Fibroblast of skin of right quadriceps (primary cell): ENCODE data around the gene VWCE.
"Not testable (repeated sequence)": the region's sequence is repeated elsewhere in the genome, so short reads cannot be mapped to it uniquely, and the experiment has no call there.

Experiments
- DNase-seq: peaks from one replicate; pipeline ENCODE4 v3.0.0-alpha.2; 2013

VWCE gene

DNA sequence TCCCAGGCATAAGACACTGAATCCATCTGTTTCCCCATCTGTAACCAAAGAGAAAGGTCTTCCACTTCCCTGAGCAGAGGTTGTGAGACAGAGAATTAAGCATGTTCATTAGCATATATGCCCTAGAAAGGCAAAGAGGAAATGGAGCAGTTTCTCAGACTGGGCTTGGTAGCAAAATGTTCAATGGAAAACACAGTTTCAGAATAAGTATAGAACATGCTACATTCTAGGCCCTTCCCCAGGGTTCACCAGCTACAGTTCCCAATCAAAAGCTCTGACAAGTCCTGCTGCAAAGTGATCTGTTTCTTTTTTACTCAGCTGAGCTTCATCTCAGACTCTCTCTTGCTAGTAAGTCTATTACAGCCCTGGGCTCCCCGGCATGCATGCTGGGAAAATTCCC, 42.8 kb downstream of the VWCE start:
- not testable (repeated sequence) for DNase-seq

DNA sequence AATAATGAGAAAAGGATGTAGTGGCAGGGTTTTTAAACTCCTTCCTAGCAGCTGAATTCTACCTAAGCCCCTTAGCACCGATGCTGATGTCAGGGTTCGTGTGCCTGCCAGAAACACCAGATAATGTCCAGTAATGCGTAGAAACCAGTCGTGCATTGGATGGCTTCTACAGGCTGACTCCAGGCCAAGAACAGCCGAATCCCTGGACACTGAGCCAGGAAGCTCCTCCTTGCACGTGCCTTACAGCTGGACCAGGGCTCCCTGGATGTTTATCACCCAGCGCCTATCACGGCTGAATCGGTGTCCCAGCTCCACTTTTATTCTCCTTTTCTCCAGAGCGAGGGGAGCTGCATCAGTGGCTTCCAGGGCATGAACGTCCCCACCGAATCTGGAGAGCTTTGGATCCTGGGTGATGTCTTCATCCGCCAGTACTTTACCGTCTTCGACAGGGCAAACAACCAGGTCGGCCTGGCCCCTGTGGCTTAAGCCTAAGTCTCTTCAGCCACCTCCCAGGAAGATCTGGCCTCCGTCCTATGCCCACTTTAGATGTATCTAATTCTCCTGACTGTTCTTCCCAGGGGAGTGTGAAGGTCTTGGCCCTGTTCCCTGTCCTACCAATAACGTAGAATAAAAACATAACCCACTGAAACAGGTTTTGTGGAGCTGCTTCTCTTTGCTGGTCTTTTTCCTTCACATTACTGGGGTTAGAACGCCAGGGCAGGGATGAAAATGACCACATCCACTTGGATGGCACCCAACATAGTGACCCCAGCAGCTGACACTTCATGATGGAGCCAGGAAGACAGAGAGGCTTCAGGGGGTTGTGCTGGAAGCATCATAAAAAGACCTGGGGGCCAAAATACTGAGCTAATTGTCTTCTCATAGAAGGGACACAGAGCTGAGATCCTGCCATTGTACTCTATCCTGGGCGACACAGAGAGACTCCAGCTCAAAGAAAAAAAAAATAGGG, 44.0 kb downstream of the VWCE start:
- DNase-seq, result not testable (repeated sequence)

DNA sequence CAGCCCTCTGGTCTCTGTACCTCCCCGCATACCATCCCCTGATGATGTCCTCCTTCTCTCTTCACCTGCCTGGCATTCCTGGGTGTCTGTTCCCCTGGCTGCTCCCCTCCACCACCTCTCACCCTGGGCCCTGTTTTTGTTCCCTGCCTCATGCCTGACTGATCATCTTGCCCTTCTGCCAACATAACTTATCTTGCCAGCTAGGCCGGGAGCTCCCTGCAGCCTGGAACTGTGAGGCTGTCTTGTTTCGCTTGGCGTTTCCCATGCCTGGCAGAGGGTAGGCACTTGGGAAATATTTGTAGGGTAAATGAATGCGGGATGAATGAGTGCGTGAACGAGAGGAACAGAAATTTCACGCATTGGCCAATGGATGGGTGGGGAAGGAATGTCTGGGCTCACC, 45.9 kb downstream of the VWCE start:
- not testable (repeated sequence) for DNase-seq

DNA sequence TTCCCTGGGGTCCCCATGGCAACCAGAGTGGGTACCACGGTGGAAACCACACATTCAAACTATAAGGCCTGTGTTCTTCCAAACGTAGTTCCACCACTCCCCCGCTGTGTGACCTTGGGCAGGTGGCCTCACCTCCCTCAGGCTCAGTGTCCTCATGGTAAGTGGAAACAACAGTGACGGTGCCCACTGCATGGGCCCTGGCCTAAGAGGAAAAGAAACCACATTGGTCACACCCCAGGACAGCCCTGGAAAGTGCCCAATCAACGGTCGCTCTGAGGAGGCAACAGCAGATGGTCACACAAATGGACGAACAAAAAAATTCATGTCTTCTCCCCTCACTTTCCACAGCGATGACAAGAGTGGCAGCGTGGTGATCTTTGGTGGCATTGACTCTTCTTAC, 47.0 kb downstream of the VWCE start:
- not testable (repeated sequence) for DNase-seq

DNA sequence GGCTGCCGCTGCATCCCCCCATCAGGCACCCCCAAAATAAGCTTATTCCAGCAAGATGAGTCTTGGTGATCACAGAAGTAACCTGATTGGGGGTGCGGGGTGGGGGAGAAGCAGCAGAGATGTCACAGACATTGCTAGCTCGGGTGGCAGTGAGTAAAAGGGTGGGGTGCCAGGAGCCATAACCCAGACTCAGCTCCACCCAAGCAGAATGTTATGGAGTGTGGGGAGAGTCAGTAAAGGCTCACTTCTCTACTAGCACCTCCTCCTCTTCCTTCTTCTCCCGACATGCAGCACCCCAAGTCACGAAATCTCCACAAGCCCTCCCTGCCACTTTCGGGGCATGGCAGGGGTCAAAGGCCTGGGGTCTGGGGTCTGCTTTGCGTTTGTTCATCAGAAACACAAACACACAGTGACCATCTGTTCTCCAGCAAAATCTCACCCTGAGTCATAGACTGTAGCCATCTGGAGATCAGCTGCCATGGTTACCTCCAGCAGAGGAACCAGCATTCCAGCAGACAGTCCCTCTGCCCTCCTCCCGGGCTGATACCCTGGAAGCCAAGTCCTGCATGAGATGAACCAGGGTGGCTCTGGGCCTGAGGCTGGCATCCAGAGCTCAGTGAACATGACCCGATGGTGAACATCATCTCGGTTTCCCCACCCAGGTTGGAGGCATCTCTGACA, 49.7 kb downstream of the VWCE start:
- not testable (repeated sequence) for DNase-seq

DNA sequence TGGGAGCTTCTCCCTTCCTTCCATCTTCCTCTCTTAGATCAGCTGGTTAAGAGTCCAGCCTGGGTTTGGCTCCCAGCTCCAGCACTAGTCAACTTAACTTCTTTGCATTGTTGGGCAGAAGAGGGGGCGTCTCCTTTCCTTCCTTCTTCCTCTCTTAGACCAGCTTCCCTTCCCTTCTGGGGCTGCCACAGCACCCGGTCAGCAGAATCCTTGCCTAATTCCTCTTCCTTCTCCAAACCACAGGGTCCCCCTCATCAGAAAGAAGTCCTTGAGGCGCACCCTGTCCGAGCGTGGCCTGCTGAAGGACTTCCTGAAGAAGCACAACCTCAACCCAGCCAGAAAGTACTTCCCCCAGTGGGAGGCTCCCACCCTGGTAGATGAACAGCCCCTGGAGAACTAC, 53.6 kb downstream of the VWCE start:
- DNase-seq, result not testable (repeated sequence)

DNA sequence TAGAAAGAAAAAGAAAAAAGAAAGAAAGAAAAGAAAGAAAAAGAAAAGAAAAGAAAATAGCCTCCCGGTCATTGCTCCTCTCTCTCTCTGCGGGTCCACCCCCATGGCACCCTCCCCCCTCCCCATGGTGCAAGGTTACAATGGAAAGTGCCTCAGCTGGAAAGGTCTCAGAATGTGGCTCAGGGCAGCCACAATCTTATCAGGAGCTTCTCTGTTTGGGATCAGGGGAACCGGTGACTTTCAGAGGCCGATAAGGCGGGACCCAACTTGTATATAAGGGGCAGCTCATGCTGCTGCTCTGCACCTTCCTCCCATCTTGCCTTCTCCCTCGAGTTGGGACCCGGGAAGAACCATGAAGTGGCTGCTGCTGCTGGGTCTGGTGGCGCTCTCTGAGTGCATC, 54.2 kb downstream of the VWCE start, which contains the start of gene PGA5:
PGA5 (plus strand) TSS at position 301 of the 400 bp plus-strand sequence; CDS start at position 353, 52 bp downstream.
- not testable (repeated sequence) for DNase-seq

DNA sequence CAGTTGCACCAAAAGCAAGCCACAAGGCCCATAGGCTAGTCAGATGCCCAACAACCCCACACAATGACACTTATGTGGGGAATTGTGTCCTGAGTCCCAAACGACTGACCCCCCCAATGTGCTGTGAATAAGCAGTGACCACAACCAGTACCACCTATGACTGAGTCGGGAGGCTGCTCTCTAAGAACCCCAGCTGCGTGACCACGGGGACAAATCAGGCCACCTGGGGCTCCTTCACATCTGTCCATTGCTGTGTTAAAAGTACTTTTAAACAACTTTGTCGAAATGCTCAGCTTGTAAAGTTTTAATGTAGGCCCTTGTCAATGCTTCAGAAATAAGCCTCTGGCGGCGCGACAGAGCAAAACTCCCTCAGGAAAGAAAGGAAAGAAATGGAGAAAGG, 54.8 kb downstream of the VWCE start:
- DNase-seq, result not testable (repeated sequence)

DNA sequence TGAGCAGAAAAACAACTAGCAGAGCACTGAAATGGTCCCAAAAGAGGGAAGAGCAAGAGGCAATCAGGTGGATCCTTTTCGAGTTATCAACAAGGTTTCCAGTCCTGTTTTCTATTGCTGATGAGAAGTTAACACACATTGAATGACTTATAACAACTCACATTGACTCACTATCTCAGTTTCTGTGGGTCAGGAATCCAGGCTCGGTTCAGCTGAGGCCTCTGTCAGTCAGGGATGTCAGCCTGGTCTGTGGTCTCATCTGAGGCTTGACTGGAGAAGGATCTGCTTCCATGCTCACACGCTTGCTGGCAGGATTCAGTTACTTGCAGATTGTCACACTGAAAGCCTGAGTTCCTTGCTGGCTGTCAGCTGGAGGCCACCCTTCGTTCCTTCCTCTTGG, 58.0 kb downstream of the VWCE start:
- DNase-seq, result not testable (repeated sequence)

DNA sequence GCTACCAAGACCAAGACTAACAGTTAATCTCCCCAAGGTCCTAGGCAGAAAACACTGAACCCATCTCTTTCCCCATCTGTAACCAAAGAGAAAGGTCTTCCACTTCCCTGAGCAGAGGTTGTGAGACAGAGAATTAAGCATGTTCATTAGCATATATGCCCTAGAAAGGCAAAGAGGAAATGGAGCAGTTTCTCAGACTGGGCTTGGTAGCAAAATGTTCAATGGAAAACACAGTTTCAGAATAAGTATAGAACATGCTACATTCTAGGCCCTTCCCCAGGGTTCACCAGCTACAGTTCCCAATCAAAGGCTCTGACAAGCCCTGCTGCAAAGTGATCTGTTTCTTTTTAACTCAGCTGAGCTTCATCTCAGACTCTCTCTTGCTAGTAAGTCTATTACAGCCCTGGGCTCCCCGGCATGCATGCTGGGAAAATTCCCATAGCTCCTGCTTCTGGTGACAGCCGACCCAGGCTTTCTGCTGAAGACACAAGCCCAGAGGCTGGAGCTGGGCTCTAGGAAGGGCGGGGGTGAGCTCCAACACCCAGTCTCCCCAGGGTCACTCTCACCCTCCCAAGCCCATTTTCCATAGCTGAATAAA, 62.5 kb downstream of the VWCE start:
- DNase-seq, result not testable (repeated sequence)

DNA sequence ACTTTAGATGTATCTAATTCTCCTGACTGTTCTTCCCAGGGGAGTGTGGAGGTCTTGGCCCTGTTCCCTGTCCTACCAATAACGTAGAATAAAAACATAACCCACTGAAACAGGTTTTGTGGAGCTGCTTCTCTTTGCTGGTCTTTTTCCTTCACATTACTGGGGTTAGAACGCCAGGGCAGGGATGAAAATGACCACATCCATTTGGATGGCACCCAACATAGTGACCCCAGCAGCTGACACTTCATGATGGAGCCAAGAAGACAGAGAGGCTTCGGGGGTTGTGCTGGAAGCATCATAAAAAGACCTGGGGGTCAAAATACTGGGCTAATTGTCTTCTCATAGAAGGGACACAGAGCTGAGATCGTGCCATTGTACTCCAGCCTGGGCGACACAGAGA, 63.5 kb downstream of the VWCE start:
- DNase-seq, result not testable (repeated sequence)

DNA sequence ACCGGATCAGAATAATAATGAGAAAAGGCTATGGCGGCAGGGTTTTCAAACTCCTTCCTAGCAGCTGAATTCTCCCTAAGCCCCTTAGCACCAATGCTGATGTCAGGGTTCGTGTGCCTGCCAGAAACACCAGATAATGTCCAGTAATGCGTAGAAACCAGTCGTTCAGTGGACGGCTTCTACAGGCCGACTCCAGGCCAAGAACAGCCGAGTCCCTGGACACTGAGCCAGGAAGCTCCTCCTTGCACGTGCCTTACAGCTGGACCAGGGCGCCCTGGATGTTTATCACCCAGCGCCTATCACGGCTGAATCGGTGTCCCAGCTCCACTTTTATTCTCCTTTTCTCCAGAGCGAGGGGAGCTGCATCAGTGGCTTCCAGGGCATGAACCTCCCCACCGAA, 64.1 kb downstream of the VWCE start:
- DNase-seq, result not testable (repeated sequence)

DNA sequence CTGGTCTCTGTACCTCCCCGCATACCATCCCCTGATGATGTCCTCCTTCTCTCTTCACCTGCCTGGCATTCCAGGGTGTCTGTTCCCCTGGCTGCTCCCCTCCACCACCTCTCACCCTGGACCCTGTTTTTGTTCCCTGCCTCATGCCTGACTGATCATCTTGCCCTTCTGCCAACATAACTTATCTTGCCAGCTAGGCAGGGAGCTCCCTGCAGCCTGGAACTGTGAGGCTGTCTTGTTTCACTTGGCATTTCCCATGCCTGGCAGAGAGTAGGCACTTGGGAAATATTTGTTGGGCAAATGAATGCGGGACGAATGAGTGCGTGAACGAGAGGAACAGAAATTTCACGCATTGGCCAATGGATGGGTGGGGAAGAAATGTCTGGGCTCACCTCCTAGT, 65.7 kb downstream of the VWCE start:
- DNase-seq, result not testable (repeated sequence)

DNA sequence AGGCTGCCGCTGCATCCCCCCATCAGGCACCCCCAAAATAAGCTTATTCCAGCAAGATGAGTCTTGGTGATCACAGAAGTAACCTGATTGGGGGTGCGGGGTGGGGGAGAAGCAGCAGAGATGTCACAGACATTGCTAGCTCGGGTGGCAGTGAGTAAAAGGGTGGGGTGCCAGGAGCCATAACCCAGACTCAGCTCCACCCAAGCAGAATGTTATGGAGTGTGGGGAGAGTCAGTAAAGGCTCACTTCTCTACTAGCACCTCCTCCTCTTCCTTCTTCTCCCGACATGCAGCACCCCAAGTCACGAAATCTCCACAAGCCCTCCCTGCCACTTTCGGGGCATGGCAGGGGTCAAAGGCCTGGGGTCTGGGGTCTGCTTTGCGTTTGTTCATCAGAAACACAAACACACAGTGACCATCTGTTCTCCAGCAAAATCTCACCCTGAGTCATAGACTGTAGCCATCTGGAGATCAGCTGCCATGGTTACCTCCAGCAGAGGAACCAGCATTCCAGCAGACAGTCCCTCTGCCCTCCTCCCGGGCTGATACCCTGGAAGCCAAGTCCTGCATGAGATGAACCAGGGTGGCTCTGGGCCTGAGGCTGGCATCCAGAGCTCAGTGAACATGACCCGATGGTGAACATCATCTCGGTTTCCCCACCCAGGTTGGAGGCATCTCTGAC, 68.5 kb downstream of the VWCE start:
- DNase-seq, result not testable (repeated sequence)

DNA sequence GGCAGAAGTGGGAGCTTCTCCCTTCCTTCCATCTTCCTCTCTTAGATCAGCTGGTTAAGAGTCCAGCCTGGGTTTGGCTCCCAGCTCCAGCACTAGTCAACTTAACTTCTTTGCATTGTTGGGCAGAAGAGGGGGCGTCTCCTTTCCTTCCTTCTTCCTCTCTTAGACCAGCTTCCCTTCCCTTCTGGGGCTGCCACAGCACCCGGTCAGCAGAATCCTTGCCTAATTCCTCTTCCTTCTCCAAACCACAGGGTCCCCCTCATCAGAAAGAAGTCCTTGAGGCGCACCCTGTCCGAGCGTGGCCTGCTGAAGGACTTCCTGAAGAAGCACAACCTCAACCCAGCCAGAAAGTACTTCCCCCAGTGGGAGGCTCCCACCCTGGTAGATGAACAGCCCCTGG, 72.4 kb downstream of the VWCE start:
- not testable (repeated sequence) for DNase-seq

DNA sequence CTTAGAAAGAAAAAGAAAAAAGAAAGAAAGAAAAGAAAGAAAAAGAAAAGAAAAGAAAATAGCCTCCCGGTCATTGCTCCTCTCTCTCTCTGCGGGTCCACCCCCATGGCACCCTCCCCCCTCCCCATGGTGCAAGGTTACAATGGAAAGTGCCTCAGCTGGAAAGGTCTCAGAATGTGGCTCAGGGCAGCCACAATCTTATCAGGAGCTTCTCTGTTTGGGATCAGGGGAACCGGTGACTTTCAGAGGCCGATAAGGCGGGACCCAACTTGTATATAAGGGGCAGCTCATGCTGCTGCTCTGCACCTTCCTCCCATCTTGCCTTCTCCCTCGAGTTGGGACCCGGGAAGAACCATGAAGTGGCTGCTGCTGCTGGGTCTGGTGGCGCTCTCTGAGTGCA, 73.1 kb downstream of the VWCE start, which contains the start of gene PGA4:
PGA4 (plus strand) TSS at position 301 of the 400 bp plus-strand sequence; CDS start at position 355, 54 bp downstream.
- DNase-seq, result not testable (repeated sequence)

DNA sequence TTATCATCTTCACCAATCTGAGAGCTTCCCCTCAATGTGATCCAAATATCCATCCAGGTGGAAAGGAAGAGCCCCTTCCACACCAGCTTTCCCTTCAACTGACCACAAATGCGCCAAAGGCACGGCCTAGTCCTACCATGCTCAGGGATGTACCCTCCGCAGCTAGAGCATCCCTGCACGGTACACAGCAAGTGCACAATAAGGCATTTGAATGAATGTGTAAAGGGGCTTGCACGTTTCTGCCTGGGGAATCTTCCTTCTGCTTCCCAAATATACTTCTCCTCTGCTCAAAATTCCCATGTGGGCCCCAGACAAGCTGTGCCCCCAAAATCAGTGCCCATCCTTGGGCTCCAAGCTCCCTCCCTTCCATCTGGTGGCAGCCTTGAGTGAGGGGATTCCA, 76.1 kb downstream of the VWCE start:
- DNase-seq, result not testable (repeated sequence)

DNA sequence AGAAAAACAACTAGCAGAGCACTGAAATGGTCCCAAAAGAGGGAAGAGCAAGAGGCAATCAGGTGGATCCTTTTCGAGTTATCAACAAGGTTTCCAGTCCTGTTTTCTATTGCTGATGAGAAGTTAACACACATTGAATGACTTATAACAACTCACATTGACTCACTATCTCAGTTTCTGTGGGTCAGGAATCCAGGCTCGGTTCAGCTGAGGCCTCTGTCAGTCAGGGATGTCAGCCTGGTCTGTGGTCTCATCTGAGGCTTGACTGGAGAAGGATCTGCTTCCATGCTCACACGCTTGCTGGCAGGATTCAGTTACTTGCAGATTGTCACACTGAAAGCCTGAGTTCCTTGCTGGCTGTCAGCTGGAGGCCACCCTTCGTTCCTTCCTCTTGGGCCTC, 76.8 kb downstream of the VWCE start:
- not testable (repeated sequence) for DNase-seq

DNA sequence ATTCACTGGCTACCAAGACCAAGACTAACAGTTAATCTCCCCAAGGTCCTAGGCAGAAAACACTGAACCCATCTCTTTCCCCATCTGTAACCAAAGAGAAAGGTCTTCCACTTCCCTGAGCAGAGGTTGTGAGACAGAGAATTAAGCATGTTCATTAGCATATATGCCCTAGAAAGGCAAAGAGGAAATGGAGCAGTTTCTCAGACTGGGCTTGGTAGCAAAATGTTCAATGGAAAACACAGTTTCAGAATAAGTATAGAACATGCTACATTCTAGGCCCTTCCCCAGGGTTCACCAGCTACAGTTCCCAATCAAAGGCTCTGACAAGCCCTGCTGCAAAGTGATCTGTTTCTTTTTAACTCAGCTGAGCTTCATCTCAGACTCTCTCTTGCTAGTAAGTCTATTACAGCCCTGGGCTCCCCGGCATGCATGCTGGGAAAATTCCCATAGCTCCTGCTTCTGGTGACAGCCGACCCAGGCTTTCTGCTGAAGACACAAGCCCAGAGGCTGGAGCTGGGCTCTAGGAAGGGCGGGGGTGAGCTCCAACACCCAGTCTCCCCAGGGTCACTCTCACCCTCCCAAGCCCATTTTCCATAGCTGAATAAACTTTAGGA, 81.3 kb downstream of the VWCE start:
- not testable (repeated sequence) for DNase-seq

DNA sequence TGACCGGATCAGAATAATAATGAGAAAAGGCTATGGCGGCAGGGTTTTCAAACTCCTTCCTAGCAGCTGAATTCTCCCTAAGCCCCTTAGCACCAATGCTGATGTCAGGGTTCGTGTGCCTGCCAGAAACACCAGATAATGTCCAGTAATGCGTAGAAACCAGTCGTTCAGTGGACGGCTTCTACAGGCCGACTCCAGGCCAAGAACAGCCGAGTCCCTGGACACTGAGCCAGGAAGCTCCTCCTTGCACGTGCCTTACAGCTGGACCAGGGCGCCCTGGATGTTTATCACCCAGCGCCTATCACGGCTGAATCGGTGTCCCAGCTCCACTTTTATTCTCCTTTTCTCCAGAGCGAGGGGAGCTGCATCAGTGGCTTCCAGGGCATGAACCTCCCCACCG, 82.9 kb downstream of the VWCE start:
- not testable (repeated sequence) for DNase-seq

DNA sequence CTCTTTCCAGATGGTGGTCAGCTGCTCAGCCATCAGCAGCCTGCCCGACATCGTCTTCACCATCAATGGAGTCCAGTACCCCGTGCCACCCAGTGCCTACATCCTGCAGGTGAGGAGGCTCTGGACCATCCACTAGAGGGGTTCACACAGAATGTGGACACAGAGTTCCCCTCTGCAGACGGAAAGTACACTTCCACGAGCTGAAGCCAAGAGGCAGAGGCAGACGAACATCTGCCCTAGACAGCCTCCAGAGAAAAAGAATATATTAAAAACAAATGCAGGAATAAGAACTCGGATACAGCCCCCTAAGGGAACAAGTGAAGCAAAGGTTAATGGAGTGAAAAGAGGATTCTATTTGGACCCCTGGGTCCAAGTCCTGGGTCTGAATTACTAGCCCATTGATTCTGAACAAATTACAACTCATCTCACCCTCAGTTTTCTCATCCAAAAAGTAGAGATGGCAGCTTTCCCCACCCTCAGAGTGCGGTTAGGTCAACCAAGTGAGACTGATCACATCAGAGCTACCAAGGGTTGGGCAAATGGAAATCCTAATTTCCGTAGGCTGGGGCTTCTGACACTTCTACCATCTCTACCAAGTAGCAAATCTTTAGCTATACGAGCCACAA, 83.7 kb downstream of the VWCE start:
- not testable (repeated sequence) for DNase-seq

DNA sequence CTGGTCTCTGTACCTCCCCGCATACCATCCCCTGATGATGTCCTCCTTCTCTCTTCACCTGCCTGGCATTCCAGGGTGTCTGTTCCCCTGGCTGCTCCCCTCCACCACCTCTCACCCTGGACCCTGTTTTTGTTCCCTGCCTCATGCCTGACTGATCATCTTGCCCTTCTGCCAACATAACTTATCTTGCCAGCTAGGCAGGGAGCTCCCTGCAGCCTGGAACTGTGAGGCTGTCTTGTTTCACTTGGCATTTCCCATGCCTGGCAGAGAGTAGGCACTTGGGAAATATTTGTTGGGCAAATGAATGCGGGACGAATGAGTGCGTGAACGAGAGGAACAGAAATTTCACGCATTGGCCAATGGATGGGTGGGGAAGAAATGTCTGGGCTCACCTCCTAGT, 84.5 kb downstream of the VWCE start:
- DNase-seq, result not testable (repeated sequence)
